Measurements from ENCODE around the gene NMNAT1.
"Not testable (repeated sequence)": the region's sequence is repeated elsewhere in the genome, so short reads cannot be mapped to it uniquely, and the experiment has no call there.

The NMNAT1 gene

DNA sequence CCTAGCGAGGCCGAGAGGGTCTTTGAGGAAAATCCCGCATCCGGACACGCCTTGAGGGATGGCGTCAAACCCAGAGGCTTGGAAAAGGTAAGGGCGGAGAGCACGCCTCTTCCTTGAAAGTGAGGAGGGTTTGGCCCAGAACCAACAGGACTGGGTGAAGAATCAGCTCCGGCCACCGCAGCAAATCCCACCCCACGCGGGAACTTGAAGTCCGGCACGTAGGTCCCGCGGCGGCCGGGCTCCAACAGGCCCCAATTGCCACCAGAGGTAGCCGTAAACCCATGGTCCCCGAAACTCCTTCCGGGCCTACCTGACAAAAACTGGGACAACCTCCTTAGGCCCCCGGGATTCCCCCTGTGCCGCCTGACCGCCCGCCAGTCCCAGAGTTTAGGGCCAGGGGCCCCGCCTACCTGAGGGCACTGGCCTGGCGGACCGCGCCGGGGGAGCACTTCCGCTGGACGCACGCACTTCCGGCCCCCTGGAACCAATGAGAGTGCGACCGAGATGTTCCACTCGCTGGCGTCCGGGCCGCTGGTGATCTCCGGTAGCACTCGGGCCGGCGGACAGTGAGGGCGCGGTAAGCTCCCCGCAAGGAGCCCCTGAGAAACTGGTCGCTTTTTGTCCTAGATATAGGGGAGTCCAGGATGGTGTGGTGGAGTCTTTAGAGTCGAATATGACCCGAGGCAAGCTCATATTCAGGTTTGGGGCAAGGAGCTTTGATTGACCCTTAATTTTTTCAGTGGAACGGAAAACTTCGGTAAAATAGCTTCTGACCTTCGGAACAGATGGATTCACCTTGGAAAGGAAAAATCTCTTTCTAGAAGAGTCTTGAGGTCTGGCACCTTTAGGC lies at the start of gene NMNAT1, which contains the start of gene LZIC:
Gene NMNAT1, plus strand, starts transcription at position 537 of the 850 bp plus-strand sequence. CDS start 28,599 bp downstream, outside the sequence.
Gene LZIC, minus strand, starts transcription at position 453 of the 850 bp plus-strand sequence. CDS start 6,772 bp downstream, outside the sequence.
- DNase-seq: peak; percentile 80

DNA sequence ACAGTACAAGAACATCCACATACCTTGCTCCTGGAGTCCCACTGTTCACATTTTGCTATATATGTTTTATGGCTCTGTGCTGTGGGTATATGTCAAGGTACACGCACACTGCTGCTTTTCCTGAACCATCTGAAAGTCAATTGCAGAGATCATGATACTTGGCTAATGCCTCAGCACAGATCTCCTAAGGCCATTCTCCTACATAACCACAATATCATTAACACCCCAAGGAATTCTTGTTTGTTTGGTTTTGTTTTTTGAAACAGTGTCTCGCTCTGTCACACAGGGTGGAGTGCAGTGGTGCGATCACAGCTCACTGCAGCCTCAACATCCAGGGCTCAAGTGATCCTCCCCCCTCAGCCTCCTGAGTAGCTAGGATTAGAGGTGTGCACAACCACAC lies 49.2 kb upstream of the NMNAT1 start:
- DNase-seq: no peak

DNA sequence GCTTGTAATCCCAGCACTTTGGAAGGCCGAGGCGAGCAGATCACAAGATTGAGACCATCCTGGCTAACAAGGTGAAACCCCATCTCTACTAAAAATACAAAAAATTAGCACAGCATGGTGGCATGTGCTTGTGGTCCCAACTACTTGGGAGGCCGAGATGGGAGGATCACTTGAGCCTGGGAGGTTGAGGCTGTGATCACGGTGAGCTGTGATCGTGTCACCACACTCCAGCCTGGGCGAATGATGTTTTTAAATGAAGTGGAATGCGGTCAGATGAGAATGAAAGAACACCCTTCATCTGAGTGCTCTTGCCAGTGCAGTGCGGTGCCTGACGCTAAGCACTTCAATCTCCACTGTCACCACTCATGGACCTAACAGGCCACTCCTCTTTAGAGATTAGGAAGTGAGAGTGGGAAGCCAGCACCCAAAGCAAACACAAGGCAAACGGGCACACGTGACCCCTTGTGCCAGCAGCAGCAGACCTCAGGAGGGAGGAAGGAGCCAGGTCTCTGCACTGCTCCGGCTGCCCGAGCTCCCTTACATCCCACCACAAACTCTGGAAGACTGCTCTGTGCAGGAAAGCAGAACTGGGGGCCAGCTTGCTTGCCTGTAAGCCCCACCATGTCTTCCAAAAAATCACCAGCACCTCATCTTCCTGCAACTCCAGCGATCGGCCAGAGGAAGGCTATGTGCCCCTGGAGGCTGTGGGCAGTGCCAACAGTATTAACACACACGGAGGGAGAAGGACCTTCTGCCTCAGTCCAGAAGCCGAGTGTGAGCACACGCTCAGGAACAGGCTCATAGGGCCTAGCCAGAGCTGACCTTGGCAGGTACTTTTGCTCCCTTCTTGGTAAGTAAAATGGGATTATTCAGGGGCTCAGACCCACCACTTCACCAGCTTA lies 42.9 kb upstream of the NMNAT1 start:
- peak; percentile 98 for DNase-seq

DNA sequence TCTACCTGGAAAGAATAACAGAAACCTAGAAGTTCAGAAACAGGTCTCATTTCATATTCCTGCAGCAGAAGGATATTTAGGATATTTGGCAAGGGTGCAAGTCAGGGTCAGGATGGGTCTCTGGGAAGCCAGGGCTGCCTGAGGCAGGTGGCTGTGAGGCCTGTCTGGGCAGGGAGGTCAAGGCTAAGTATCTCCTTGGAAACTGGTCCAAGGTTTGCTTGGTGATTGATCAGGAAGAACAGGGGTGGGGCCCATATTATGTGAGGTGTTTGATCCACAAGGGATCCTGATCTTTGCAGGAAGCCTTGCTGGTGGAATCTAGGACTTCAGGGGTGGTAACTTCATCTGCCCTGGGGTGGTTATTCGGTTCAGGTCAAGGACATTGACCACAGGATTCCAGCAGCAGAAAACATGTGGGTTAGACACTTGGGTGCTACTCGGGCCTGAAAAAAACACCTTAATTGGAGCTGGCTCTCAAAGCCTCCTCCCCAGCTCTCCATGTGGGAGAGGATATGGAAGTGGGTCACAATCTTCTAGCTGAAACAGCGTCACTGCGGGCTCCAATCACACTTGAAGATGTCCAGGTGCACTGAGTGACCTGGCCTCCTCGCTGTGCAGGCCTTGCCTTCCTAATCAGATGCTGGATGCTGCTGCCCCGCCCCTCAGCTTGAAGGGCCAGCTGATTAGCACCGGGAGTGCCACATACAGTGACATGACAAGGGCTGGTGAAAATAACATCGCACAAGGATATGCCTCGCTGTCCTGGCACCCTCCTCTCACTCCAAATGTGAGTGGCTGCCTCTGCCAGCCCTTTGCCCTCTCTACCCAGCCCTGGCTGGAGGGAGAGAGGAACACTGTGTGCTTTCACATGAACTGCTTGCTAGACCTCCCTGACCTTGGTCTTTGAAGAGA lies 41.9 kb upstream of the NMNAT1 start:
- DNase-seq: peak; percentile 32

DNA sequence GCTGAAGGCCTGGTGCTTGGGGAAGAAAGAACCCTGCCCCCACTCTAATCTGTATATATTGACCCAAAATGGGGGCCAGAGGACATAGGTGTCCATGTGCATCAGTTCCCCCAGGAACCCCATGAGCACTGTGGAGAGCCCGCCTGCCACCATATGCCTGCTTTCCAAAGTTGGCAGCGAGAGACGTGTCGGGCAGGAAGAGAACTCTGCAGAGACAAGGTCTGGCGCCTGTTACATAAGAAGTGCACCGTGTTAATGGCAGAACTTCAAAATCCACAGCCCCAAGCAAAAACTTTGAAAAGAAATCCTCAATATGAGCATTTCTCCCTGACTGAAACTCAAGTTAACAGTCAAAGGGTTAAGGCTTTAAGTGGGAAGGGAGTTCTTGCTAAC lies 41.2 kb upstream of the NMNAT1 start:
- DNase-seq: no peak

DNA sequence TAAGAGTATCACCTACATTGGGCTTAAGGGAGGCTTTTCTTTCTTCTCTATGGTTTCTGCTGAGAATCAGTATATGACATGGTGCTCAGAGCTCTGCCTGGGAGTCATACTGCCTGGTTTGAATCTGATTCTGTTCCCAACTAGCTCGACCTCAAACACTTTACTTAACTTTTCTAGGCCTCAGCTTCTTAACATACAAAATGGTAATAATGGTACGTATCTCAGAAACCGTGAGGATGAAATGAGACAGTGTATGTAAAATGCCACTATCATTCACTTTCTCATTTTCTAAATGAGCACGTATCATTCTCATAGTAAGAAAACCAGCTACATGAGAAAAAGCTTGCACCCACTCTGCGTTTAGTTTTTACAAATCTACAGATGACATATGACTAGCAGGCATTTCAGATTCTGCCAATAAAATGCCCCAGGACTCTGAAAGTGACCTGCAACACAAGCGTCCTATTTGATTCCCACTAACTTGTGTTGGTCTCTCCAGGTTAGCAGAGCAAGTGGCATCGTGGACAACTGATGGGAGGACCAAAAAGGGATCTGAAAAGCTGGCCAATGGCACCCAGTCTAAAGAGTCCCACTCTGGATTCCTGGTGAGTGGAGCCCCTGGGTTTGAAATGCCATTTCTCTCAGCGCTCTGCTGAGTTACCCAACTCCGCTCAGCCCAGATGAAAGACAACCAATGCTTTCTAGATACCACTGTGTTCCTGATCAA lies 39.3 kb upstream of the NMNAT1 start:
- DNase-seq: no peak

DNA sequence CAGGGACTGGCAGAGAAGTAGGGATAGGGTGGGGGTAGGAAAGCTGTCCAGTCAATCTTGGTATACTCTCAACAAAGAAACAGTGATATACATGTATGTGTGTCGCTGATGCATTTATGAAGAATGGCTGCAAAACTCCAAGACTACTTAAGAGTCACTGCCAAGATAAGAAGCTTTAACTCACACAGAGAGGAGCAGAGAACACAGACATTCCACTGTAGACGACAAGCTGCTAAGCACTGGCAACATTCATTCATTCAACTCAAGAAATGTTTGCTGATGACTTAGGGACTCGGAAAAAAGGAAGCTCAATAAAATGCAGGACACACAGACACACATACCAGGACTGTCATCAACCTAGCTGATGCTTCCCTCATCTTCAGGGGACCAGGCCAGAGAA lies 38.7 kb upstream of the NMNAT1 start:
- DNase-seq: no peak

DNA sequence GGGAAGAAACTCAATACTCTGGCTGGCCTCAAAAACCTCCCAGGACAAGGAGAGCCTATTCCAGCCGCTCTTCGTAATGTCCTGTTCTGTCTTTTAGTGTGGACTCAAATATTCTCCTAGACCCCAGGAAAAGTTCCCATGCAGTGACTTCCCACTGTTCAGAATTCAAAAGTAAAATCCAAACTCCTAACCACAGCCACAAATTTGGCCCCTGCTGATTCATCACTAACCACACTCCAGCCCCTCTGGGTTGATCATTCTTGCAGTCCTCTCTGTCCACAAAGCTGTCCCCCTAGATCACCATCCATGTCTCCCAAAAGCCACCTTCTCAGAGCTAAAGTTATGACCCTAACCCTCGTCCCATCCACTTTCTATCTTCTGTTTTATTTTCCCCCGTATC lies 38.3 kb upstream of the NMNAT1 start:
- no peak for DNase-seq

DNA sequence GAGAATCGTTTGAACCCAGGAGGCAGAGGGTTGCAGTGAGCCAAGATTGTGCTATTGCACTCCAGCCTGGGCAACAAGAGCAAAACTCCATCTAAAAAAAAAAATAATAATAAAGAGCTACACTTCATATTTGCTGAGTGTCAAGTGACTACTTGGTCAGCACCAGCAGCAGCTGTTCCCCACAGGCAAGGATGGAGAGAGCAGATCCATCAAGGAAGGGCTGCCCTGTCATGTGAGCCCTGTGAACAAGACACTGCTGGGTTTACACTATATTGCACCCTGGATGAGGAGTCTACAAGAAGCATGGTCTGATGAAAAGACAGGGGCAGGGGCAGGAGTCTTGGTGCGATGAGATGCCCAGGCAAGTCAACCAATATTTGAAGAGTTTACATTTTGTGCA lies 36.8 kb upstream of the NMNAT1 start:
- no peak for DNase-seq

DNA sequence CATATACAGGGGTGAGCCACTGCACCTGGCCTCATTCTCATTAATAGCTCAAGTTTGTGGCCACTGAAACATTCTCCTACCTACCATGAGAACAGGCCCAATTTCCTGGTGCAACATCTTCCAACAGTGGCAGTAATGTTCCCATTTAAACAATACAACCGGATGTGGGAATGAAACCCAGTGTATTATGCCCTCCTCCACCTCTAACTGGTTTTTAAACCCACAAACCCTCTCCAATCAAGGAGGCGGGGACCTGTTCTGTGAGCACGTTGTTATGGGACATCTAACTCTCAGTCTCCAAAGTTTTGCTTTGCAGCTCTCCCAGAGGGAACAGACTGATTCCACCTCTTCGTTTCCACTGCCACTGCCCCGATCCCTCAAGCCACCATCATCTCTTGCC lies 35.8 kb upstream of the NMNAT1 start:
- no peak for DNase-seq

DNA sequence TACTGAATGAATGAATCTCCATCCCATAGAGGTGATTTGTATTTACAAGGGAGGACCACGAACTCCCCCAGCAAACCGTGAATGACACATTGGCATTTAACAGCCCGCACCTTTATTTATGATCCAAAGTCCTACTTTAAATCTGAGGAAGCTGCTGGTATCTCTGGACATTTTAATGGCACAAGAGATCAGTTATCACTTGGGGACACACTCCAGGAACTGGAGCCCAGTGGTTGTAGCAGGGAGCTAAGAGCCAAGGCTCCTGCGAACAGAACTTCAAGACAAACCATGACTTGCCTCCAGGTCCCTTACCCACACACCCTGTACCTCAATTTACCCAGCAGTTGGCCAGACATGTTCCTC lies 34.4 kb upstream of the NMNAT1 start:
- DNase-seq: no peak

DNA sequence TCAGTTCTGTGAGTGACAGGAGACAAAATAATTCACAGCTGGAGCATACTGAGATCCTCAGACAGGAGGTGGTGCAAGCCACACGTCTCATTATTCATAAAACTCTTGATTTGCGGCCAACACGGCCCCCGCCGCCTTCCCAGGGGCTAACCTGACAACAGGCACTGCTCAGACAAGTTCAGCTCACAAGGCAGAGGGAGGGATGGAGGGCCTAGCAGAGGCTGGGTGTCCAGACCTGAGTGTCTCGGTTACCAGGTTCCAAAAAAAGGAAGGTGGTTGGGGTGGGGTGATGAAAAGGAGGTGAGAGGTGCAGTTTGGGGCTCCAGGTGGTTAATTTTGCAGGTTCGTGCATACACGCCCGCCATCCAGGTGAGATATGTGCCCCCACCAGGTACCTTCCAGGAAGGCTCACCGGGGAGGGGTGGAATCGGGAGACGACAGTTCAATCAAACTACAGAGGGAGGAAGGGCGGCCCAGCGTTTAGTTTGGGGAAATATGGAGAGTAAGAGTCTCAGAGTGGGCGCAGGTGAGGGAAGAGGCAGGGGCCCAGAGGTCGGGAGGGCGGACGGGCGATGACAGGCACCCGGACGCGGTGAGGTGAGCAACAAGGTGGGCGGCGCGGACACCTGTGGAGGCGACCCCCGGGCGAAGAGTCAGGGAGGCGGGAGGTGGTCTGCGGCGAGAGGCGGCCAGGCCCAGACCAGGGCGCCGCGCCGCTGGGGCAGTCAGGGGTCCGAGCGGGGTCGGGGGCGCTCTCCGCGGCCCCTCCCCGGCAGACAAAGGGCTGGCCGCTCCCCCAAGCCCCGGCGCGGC lies 33.8 kb upstream of the NMNAT1 start:
- peak; percentile 35 for DNase-seq

DNA sequence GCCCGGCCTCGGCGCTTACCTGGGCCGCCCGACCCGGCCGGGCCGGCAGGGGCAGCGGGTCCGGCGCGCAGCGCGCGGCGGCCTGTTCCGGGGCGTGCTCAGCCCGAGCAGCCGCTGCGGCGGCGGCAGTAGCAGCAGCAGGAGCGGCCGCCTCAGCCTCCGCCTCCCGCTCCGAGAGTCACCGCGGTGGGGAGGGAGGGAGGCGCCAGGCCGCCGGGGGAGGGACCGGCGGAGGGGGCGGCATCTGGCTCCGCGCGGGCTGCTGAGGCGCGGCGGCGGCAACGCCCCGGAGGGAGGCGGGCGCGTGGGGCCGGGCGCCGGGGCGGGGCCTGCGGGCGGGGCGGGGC lies 33.2 kb upstream of the NMNAT1 start, which contains the start of gene CTNNBIP1:
Gene CTNNBIP1, minus strand, starts transcription at position 194 of the 347 bp plus-strand sequence. CDS start 38,205 bp downstream, outside the sequence.
- DNase-seq: no peak

DNA sequence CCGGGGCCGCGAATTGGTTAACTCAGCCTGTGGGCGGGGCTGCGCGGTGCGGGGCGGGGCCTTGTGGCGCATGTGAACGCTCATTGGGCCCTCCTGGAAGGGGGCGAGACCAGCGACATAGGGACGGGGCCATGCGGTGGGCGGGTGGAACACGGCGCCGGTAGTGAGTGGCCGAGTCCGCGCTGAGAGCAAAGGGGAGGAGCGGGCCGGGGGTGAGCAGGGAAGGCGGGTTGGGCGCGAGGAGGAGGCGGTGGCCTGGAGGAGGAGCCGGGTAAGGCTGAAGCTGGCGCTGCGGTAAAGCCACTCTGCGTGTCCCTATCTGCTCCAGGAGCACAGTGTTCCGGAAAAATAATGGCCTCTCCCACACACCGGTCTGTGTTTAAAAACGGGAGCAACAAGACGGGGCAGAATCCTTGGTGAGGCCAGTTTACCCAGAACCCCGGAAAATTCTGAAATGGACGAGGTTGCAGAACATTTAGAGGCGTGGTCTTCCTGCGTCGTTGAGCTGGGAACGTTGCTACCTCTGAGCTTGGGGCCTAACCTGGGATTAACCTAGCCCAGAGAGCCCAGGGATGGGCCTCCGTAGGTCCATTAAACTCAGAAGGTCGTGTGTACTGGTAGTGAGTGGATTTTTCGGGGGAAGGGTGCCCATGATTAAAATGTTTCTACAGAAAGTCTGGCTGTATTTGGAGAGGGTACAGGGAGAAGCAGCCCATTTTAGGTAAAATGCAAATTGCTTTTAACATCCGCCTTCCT lies 32.7 kb upstream of the NMNAT1 start:
- DNase-seq: peak; percentile 98

DNA sequence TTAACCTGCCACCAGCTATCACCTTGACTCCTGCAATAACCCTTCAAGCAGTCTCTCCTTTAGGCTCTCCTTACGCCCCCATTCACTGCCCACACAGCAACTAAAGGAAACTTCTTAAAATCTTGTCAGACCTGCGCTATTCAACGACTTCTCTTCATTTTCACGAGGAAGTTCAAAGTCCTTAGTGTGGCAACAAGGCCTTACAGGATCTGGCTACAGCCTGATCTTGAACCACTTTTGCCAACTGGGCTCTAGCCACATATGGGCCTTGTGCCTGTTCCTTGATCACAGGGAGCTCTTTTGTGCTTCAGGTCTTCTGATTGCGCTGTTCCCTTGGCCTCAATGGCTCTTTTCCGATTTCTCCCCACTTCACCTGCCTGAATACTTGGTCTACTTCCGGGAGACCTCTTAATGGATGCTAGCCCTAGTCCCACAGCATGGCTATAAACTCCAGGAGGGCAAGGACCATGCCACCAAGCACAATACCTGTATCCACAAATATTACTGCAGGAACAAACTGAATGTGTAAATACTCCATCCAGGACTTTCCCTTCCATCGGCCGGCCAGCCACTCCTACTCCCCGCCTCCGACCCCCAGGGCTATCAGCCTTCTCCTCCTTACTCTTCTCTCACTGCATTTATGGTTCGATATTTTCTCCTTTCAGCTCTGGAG lies 30.9 kb upstream of the NMNAT1 start:
- DNase-seq: no peak

DNA sequence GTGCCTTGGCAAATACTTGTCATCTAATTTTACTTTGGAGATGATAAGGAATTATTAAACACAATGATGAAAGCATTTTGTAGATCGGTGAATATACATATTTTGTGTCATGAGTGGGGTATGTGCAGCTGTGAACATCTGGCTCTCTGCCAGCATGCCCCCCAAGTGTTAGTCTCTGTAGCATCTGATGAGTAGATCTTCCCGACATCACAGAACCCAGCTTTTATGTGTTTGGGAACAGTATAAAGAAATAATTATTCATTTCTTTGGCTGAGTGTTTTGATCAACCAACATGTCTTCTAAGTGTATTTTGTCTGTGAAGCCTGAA lies 28.7 kb upstream of the NMNAT1 start:
- DNase-seq: no peak

DNA sequence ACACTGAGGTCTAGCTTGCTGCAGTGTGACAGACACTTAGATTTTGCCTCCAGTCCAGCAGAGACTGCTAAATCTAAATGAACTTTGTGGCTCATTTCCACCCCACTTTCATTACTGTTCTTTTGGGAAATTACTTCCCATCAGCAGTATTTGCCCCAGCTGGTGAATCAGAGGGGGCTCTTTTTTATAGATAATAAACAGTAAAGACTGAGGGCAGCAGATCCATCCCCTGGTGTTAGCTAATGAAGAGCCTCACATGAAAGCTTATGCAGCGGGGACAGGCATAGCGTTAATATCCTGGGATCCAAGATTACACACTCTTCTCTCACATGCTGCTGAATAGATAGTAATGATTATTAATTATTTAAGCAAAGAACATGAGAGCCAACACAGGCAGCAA lies 26.8 kb upstream of the NMNAT1 start:
- DNase-seq: no peak

DNA sequence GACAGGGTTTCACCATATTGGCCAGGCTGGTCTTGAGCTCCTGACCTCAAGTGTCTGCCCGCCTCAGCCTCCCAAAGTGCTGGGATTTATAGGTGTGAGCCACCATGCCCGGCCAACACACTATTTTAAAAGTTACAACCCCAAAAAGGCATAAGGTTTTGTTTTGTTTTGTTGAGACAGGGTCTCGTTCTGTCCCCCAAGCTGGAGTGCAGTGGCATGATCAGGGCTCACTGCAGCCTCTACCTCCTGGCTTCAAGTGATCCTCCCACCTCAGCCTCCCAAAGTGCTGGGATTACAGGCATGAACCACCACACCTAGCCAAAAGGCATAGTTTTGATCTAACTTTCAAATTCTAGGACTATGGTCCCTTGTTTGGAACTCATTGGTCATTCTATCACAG lies 25.8 kb upstream of the NMNAT1 start:
- DNase-seq: not testable (repeated sequence)

DNA sequence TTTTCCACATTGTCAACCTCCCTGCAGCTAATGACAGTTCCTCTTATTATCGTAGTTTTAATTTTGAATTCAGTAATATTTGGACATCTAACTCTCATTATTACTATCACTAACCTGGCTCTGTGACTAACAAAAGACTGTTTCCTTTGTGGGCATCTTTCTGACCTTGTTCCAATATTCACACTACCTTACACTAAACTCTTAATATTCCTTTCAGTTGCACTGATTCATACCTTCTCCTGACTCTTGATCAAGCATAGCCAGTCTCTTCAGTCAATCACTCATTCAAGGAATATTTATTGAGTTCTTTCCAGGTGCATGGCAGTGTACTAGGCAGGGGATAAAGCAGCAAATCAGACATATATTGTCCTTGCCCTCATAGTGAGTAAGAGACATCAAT lies 25.4 kb upstream of the NMNAT1 start:
- no peak for DNase-seq

DNA sequence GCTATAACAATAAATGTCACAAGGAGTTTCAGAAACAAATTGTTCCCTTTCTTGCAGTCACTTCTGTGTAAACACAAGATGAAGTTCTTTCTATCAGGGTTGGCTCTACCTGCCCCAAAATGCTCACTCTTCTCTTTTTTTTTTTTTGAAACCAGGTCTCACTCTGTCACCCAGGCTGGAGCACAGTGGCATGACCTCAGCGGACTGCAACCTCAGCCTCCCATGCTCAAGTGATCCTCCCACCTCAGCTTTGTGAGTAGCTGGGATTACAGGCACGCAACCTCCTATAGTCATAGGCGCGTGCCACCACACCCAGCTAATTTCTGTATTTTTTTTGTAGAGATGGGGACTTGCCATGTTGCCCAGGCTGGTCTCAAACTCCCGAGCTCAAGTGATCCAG lies 22.7 kb upstream of the NMNAT1 start:
- DNase-seq: no peak

Measured in DMS79 (cell line).